ENCODE measurements around the gene ZC3H10.

The ZC3H10 gene

DNA sequence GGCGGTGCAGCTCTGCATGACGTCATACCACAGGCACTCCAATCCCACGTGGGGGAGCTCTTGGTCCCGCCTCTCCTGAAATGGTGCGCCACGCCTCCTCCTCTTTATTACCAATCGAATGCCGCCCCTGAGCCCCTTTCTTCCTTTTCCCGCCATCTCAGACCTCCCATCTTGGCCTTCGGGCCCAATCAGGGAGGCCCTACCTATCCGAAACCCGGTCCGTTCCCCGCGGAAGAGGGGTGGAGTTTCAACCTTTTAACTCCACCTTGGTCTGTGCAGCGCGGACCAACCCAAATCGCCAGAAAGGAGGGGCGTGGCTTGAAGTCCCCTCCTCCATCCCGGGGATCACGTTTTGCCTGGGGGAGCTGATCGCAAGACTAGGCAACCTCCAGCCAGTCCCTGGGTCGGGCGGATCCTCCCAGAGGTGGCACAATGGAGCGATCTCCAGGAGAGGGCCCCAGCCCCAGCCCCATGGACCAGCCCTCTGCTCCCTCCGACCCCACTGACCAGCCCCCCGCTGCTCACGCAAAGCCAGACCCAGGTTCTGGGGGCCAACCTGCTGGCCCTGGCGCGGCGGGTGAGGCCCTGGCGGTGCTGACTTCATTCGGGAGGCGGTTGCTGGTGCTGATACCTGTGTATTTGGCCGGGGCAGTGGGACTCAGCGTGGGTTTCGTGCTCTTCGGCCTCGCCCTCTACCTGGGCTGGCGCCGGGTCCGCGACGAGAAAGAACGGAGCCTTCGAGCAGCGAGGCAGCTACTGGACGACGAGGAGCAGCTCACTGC lies 10.0 kb downstream of the ZC3H10 start, which contains the start of gene ESYT1:
TSS of gene ESYT1 (plus strand) at position 380 of the 782 bp plus-strand sequence. CDS start at position 433, 53 bp downstream.
- DNase-seq (ENCODE audit: low spot score) = peak; percentile 97

DNA sequence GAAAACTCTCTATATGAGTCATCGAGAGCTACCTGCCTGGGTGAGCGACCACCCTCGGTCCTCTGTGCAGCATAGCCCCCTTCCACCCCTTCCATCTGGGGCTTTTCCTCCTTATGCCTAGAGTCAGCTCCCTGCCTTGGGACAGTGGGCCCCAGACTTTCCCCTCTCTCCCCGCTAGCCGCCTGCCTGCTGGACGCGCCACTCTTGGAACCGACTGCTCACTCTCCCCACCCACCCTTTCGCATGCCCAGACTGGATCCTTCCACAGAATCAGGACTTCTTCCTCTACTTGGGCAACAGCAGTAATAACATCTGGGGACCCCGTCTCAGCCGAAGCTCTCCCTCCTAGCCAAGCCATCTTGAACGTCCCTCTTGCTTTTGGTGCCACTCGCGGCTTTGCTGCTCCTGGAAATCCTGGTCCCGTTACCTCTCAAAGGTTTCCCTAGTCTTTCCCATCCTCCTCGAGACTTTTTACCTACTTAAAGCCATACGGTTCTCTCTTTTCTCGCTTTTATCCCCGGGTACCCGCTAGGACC lies 10.7 kb downstream of the ZC3H10 start:
- DNase-seq (ENCODE audit: low spot score) = peak; percentile 49

DNA sequence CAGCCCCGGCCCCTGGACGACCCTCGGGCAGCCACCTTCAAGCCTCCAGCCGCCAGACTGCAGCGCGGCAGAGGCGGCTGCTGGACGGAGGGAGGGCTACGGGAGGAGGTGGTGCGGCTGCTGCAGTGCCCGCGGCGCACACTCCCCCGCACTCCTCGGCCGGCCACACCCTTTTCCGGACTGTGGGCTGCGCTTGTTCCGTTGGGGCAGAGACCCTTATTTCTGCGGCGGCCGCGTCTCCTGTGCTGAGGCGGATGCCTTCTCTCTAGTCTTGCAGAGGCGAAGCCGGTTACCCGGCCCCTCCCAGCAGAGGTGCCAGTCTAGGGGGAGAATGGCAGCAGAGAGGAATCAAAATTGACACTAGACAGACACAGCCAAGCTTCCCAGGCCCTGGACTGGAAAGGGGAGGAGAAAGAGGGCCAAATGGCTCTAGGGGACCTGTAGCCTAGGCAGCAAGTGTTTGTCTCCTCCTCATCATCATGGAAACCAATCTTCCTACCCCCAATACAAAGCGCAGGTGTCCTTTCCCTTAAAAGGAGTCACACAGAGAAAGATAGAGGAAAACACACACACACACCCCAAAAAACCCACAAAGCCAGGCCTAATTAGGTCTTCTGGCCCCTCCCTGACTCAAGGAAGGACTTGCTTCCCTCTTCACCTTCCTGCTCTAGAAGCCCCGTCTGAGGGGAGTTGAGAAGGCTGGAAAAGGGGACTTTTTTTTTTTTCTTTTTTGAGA lies 11.3 kb downstream of the ZC3H10 start:
- DNase-seq (ENCODE audit: low spot score) = peak; percentile 82

DNA sequence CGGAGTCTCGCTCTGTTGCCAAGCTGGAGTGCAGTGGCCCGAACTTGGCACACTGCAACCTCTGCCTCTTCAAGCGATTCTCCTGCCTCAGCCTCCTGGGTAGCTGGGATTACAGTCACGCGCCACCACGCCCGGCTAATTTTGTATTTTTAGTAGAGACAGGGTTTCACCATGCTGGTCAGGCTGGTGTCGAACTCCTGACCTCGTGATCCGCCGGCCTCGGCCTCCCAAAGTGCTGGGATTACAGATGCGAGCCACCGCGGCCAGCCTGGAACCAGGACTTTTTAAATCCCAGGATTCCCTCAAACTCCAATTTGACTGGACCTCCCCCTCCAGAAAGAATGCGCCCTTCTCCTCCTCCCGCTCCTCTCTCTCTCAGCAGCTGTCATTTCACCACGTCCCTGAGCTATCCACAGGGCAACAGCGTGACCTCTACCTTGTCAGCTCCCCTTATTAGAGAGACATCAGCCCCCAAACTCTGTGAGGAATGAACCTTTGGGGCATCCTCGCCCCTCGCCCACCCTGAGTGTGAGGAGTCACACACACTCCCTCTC lies 12.0 kb downstream of the ZC3H10 start:
- DNase-seq (ENCODE audit: low spot score) = no peak

DNA sequence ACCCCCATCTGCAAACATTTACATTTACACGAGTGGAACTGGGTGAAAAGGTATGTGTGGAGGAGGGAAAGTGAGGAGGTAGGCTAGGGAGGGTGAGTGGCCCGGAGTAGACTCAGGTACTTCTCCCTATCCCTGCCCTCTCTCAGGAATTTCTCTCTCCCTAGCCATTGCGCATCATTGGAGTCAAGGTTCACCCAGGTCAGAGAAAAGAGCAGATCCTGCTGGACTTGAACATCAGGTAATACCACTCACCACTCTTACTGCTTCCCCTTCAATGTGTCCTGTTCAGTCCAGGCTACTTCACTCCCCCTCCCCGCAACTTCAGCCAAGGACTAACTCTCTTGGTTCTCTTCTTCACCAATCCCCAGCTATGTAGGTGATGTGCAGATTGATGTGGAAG lies 12.8 kb downstream of the ZC3H10 start:
- no peak for DNase-seq (ENCODE audit: low spot score)

DNA sequence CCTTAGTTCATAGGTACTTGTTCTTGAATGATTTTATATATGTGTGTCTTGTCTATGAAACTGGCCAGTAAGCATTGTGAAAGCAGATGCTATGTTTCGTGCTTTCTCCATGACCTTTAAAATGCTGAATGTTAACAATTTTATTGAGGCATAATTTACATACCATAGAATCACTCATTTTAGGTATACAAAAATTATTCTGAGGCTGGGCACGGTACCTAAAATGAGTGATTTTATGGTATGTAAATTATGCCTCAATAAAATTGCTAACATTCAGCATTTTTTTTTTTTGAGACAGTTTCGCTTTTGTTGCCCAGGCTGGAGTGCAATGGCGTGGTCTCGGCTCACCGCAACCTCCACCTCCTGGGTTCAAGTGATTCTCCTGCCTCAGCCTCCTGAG lies 16.8 kb downstream of the ZC3H10 start:
- DNase-seq (ENCODE audit: low spot score) = no peak

DNA sequence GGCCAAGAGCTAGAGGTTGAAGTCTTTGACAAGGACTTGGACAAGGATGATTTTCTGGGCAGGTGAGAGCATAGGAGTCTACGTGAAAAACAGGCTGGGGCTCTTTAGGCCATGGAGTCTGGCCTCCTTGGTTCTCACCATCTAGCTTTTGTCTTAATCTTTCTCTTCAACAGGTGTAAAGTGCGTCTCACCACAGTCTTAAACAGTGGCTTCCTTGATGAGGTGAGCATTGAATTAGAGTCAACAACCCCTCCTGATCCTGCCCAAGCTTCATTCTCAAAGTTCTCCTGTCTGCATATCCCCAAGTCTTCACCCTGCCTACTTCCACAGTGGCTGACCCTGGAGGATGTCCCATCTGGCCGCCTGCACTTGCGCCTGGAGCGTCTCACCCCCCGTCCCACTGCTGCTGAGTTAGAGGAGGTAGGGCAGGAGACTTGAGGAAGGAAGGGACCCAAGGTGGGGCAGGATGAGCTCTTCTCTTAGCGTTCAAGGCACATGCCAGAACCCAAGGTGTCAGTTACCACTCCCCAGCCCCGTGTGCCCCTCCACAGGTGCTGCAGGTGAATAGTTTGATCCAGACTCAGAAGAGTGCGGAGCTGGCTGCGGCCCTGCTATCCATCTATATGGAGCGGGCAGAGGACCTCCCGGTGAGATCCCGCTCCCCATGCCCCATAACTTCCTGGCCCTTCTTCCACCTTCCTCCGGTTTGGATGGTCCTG lies 19.9 kb downstream of the ZC3H10 start:
- DNase-seq (ENCODE audit: low spot score) = no peak

DNA sequence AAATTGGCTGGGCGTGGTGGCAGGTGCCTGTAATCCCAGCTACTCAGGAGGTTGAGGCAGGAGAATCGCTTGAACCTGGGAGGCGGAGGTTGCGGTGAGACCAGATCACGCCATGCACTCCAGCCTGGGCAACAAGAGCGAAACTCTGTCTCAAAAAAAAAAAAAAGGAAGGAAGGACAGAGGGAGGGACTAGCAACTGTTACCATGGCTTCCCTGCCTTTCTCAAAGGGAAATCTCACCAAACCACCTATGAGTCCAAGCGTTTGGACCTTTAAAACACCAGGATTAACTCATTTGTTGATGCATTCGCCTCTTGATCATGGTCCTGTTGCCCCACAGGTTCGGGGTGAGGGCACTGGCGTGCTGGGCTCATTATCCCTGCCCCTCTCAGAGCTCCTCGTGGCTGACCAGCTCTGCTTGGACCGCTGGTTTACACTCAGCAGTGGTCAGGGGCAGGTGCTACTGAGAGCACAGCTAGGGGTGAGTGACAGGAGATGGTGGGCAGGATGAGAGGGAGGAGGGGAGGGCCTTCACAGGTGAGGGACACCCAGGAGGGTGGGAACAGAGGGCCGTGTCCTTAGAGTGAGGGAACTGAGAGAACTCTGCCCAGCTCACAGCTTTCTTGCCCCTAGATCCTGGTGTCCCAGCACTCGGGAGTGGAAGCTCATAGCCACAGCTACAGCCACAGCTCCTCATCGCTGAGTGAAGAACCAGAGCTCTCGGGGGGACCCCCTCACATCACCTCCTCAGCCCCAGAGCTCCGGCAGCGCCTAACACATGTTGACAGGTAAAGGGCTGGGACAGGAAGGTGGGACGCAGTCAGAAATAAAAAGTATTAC lies 24.1 kb downstream of the ZC3H10 start:
- no peak for DNase-seq (ENCODE audit: low spot score)

DNA sequence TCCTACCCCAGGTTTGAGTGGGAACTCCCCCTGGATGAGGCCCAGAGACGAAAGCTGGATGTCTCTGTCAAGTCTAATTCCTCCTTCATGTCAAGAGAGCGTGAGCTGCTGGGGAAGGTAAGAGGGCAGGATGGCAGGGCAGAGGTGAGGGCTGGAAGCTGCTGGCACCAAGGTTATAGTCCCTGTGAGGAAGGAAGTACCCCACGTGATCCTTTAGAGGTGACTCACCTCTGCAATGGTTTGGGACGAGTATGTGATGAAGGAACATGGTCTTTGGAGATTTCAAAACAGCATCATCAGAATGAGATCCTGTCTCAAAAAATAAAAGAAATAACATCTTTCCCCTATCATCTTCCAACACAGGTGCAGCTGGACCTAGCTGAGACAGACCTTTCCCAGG lies 25.2 kb downstream of the ZC3H10 start:
- DNase-seq (ENCODE audit: low spot score) = no peak

DNA sequence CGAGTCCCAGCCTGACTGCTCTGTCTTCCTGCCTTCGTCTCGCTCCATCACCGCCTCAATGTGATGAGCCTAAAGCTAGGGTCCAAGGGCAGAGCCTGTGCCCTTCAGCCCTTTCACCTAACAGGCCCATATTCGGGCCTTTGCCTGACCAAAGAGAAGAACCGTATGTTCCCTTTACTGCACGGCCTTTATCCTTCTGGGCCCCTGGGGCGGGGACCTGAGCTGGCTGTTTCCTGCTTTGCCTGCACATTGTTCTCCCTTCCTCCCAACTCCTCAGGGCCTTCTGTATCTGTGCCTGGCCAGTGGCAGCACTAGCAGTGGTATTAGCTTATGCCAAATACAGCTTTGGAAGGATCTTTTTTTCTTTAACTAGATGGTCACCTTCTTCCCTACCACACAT lies 25.8 kb downstream of the ZC3H10 start:
- no peak for DNase-seq (ENCODE audit: low spot score)

DNA sequence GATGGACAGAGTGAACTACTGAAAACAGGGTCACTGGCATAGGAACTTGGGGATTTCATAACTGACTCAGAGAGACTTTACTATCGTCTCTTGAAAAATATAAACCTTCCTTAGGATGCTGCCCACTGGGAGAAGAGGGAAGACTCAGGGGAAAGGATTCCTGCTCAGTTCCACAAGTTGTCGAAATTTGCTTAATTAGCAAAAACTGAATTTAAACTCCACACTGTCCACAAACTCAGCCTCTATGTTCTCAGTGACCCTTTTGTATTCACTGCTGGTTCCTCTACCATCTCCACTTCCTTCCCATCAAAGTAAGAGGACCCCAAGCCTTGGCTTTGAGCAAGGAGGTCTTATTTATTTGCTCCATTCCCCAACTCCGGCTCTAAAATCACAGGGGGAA lies 27.2 kb downstream of the ZC3H10 start:
- no peak for DNase-seq (ENCODE audit: low spot score)

DNA sequence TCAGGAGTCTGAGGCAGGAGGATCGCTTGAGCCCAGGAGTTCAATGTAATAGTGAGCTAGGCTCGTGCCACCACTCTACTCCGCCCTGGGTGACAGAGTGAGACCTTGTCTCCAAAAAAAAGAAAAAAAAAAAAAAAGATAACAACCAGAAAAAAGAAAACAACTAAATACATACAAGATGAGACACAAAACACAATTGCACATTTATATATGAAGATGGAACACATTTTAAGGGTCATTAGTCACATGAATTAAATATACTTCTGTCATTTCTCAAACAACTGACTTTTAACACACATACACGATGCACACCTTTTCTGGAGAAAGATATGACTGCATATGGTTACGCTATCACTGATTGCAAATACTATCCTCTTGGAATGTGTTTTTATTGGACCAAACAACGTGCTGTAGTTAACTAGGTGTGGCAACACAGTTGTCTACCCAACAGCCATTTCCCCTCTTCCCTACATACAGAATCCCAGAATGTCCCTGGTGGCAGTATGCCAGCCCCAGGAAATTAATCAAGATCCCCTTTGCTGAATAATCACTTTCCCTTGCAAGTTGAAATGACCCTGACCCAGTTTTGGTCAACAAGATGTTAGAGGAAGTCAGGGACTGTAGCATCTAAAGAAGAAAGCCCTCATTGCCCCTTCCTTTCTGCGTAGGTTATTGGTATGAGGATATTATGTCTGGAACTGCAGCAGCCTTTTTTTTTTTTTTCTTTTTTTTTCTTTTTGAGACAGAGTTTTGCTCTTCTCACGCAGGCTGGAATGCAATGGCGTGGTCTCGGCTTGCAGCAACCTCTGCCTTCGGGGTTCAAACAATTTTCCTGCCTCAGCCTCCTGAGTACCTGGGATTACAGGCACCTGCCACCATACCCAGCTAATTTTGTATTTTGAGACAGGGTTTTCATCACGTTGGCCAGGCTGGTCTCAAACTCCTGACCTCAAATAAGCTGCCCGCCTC lies 28.7 kb downstream of the ZC3H10 start:
- no peak for DNase-seq (ENCODE audit: low spot score)

DNA sequence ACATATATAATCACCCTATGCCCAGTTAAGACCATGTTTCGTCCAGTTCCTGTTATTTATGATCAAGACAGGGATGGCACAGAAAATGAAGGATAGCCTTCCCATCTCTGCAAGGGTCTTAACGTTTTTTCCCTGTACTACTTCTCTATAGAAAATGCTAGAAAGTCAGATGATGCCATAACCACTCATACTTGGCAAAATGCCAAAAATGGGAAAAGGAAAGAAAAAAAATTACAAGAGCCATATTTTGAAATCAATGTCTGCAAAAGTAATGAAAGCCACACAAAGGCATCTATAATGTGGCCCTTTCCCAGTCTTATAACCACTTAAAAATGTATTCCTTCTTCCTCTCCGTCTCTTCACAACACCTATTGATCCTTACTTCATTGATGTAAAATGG lies 32.5 kb downstream of the ZC3H10 start:
- DNase-seq (ENCODE audit: low spot score) = no peak

DNA sequence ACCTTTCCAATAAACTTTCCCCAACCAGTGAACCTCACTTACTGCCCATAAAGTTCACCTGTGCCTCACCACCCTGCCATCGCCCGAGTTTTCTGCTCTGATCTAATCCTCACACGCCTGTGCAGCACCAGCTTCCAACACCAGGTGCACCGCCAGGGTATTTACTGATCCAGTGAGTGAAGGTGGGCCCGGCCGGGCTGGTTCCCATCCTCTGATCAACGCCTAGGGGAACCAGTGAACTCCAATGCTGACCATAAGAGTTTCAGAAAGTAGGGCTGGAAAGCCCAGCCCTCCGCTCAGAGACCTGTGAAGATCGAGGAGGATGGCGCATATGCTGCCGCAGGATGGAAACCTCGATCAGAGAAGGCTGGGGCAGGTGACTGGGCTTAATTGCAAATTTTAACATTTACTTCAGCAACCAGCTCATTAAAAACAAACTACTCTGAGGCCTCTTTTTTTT lies 33.6 kb downstream of the ZC3H10 start:
- DNase-seq (ENCODE audit: low spot score) = no peak

DNA sequence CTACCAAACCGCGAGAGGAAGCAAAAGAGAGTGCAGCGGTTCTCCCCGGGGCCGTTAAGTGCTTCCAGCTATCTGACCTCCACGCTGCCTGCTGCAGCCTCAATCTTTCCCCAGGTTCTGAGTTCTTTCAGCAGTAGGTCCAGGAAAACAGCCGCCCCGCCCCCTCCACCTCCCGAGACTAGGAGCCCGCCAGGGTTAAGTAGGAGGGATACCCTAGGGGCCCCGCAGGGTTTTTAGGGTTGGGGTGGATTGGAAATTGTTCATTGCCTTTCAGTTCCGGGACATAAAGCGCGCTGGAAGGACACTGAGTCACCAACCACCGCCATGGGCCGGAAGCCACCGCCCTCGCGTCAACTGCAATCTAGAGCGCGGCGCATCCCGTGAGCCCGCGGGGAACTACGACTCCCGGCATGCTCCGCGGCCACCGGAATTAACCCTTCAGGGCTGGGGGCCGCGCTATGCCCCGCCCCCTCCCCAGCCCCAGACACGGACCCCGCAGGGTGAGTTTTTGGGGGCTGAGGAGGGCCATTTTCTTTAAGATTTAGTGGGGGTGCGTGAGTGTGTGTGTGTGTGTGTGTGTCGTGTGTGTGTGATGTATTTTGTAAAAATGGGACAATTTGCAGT lies 34.2 kb downstream of the ZC3H10 start, which contains the start of gene MYL6B:
TSS of gene MYL6B (plus strand) at position 456 of the 624 bp plus-strand sequence. CDS start 1,332 bp downstream, outside the sequence.
- peak; percentile 95 for DNase-seq (ENCODE audit: low spot score)

DNA sequence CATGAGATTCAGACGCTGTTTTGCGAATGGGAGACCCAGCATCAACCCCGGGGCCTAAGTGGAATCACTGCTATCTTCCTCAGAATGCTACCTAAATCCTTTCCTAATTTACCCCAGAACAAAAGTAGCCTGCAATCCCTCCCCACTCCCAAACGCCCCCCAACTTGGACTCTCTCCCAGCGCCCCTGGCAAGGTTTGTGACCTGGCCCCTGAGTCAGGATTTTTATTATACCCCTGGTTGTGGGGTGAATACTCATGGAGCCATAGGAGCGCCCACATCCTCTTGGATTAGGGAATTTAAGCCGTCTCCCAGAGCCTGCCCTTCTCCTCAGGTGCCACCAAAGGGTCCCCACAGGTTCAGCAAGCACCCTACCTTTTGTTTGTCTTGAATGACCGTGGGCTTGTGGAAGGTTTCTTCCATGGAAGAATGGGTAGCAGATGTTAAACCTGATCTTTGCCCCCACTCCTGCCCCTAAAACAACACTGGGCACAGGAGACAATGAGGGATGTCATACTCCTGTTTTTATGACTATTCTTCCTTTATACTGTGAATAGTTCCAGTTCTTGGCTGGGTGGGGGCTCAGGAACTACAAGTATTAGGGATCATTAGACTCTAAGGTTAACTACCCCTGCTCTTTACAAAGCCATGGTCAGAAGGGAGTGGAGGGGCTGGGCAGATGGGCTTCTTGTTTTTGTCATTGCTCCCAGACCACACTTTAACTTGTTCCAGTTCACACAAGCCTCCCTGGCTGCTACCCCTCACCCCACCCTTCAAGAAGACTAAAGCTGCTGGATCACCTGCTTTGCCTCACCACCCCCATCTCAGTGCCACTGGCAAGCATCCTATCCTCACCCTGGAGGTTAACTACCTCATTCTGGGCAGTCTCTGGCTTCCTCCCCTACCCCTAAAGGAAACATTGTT lies 35.0 kb downstream of the ZC3H10 start:
- no peak for DNase-seq (ENCODE audit: low spot score)

DNA sequence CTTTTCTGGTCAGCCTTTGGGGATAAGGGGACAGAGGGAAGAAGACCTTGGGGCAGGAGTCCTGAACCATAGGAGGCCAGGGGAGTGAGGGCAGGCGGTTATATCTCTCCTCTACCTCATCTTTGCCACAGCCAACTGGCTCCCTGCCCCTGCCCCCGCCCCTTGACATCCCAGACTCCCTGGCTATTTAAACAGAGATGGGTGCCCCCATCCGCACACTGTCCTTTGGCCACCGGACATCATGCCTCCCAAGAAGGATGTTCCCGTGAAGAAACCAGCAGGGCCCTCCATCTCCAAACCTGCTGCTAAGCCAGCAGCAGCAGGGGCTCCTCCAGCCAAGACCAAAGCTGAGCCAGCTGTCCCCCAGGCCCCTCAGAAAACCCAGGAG lies 35.6 kb downstream of the ZC3H10 start:
- no peak for DNase-seq (ENCODE audit: low spot score)

DNA sequence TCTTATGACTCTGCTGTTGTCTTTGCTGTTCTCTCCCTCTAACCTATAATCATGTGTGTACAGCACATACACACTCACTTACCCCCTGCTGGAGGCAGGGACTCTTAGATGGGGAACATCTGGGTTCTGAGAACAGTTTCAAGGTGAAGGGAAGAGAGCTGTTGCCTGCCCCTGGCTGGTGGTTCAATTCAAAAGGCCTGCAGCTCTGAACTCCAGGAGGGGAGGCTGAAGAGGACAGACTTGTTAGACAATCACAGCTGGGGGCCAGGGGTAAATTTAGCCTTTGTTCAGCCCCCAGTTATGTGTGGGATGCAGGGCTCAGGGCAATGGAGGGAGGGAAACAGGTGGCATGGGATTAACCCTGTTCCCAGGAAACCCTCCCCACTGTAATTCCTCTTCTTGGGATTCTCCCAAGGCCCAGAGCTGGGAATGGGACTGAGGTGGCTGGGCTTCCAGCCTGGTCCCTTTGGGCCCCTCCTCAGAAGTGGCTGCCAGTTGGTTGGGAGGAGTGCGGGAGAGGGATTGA lies 36.2 kb downstream of the ZC3H10 start:
- DNase-seq (ENCODE audit: low spot score) = no peak

All from GM03348 (cell line).